Measurements from ENCODE around the gene HAPLN3. TPM values are rescaled to one million over a fixed set of nuclear protein-coding genes. Genes with fewer than 3 reads are reported as not detected.

The HAPLN3 gene
- total RNA-seq, 1 experiment from 2014 or later, result 8.8 TPM

- Mint-ChIP-seq H3K4me3 (ENCODE audit: low read depth, unreplicated experiment) (no peak overlapping the region), H3K4me1 (ENCODE audit: low read depth, unreplicated experiment) (no peaks in the 10 kb centered on the region), H3K27ac (ENCODE audit: unreplicated experiment) (no peak overlapping the region), H3K27me3 (ENCODE audit: unreplicated experiment) (peaks cover 54% of the 10 kb centered on the region), H3K36me3 (ENCODE audit: insufficient read depth, unreplicated experiment) (no peaks in the 10 kb centered on the region), H3K9me3 (ENCODE audit: low read depth, unreplicated experiment) (no peaks in the 10 kb centered on the region)
- CTCF ChIA-PET, result interaction anchor here (0.5 kb wide), 1 partner anchor 199 kb away, joined by 3 read pairs; no protein-coding TSS in a partner anchor
- TF ChIP-seq CTCF (IDR thresholded peaks at IDR 0.05; ENCODE audit: unreplicated experiment), result no peak
- DNase-seq, result no peak
- intact Hi-C loops (cut with micrococcal nuclease; ENCODE audit: unreplicated experiment), result no loop called here
- BruUV-seq (replicated peaks), result no TSS peak
Measured at GRCh38 chr15:88843334-88843733, 52.0 kb downstream of the HAPLN3 start.

GRCh38 chr15:88842156-88842555 lies 53.2 kb downstream of the HAPLN3 start:
- H3K36me3 Mint-ChIP-seq (ENCODE audit: insufficient read depth, unreplicated experiment), result no peaks in the 10 kb centered on the region

GRCh38 chr15:88841236-88841635 lies 54.1 kb downstream of the HAPLN3 start:
- H3K36me3 Mint-ChIP-seq (ENCODE audit: insufficient read depth, unreplicated experiment), result no peaks in the 10 kb centered on the region

More at GRCh38 chr15:88842156-88842555, 53.2 kb downstream of the HAPLN3 start:
- Mint-ChIP-seq H3K27me3 (ENCODE audit: unreplicated experiment) (peaks cover 57% of the 10 kb centered on the region), H3K9me3 (ENCODE audit: low read depth, unreplicated experiment) (no peaks in the 10 kb centered on the region), H3K27ac (ENCODE audit: unreplicated experiment) (no peak overlapping the region), H3K4me1 (ENCODE audit: low read depth, unreplicated experiment) (no peaks in the 10 kb centered on the region), H3K4me3 (ENCODE audit: low read depth, unreplicated experiment) (no peak overlapping the region)
- no peak for DNase-seq
- no peak for TF ChIP-seq CTCF (IDR thresholded peaks at IDR 0.05; ENCODE audit: unreplicated experiment)
- CTCF ChIA-PET, result interaction anchor here (0.6 kb wide), 2 partner anchors 229 to 398 kb away, joined by 5 to 6 read pairs; no protein-coding TSS in a partner anchor
- no TSS peak for BruUV-seq (replicated peaks)
- intact Hi-C loops (cut with micrococcal nuclease; ENCODE audit: unreplicated experiment), result no loop called here

GRCh38 chr15:88839961-88840360 lies 55.4 kb downstream of the HAPLN3 start:
- intact Hi-C loops (cut with micrococcal nuclease; ENCODE audit: unreplicated experiment), result no loop called here
- no peaks in the 10 kb centered on the region for H3K4me1 Mint-ChIP-seq (ENCODE audit: low read depth, unreplicated experiment)
- no peaks in the 10 kb centered on the region for H3K36me3 Mint-ChIP-seq (ENCODE audit: insufficient read depth, unreplicated experiment)
- no peak overlapping the region for H3K27ac Mint-ChIP-seq (ENCODE audit: unreplicated experiment)
- H3K27me3 Mint-ChIP-seq (ENCODE audit: unreplicated experiment), result peaks cover 59% of the 10 kb centered on the region
- TF ChIP-seq CTCF (IDR thresholded peaks at IDR 0.05; ENCODE audit: unreplicated experiment), result no peak
- H3K9me3 Mint-ChIP-seq (ENCODE audit: low read depth, unreplicated experiment), result no peaks in the 10 kb centered on the region
- no TSS peak for BruUV-seq (replicated peaks)
- CTCF ChIA-PET, result interaction anchor here (0.7 kb wide), 1 partner anchor 93 kb away, joined by 6 read pairs; no protein-coding TSS in a partner anchor
- H3K4me3 Mint-ChIP-seq (ENCODE audit: low read depth, unreplicated experiment), result no peak overlapping the region
- DNase-seq, result no peak

More at GRCh38 chr15:88841236-88841635, 54.1 kb downstream of the HAPLN3 start:
- no peak for TF ChIP-seq CTCF (IDR thresholded peaks at IDR 0.05; ENCODE audit: unreplicated experiment)
- no peaks in the 10 kb centered on the region for H3K9me3 Mint-ChIP-seq (ENCODE audit: low read depth, unreplicated experiment)
- intact Hi-C loops (cut with micrococcal nuclease; ENCODE audit: unreplicated experiment), result no loop called here
- BruUV-seq (replicated peaks), result no TSS peak
- CTCF ChIA-PET, result no interaction called here
- peaks cover 51% of the 10 kb centered on the region for H3K27me3 Mint-ChIP-seq (ENCODE audit: unreplicated experiment)
- DNase-seq, result no peak
- H3K4me3 Mint-ChIP-seq (ENCODE audit: low read depth, unreplicated experiment), result no peak overlapping the region
- H3K4me1 Mint-ChIP-seq (ENCODE audit: low read depth, unreplicated experiment), result no peaks in the 10 kb centered on the region
- no peak overlapping the region for H3K27ac Mint-ChIP-seq (ENCODE audit: unreplicated experiment)
